K562 (cell line): ENCODE data around the gene ACTRT2.

ENCODE experiments used
- HNRNPK ChIP-seq: fragments of 200-400 bp; formaldehyde crosslinking; IDR thresholded peaks from one replicate; pipeline ENCODE4 v1.6.1; 2018; ENCODE audit warnings: mild to moderate bottlenecking, low read depth, low read length; ENCODE audit not compliant: poor library complexity, severe bottlenecking
- ZZZ3 ChIP-seq: fragments of 450-650 bp; IDR thresholded peaks from 2 replicates; pipeline ENCODE4 v1.6.1; 2016; ENCODE audit warnings: antibody characterized with exemption, mild to moderate bottlenecking, moderate library complexity

DNA sequence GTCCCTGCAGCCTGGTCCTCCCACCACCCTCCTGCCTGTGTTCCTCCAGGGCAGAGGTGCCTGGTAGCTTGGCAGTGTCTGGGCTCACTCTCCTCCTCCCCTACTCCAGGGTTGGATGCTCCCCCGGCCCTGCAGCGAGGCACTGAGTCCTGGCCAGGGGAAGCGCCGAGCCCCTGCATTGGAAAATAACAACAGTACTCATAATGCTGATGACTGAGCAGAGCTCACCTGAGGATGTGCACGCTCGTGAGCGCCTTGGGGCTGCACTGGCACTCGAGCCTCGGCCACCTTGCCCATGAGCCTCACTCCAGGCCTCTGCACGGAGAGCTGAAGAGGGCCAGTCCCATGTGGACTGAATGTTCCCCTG is 6.0 kb upstream of the ACTRT2 start:
- TF ChIP-seq ZZZ3, result no peak
- no peak for TF ChIP-seq HNRNPK
